ENCODE results near the gene SLC25A53. TPM values are rescaled to one million over a fixed set of nuclear protein-coding genes. Genes with fewer than 3 reads are reported as not detected.

Gene SLC25A53
- total RNA-seq, 4 donors from 2014 or later: 2.2 to 26.1 (median 13.2) TPM

- no peak for DNase-seq (ENCODE audit: low spot score in 2 of 2)
- 49 to 68% methylated on average over 2 of the region's 2 CpGs for WGBS, 2 donors
- H3K27ac ChIP-seq: no peak overlapping the region
These were observed 36.7 kb upstream of the SLC25A53 start for GRCh38 chrX:104193485-104193884.

GRCh38 chrX:104189837-104190236, 33.0 kb upstream of the SLC25A53 start:
- Histone ChIP-seq H3K4me3 (no peak overlapping the region), H3K27me3 (no peaks in the 10 kb centered on the region), H3K36me3 (peaks cover 0 to 45% (median 0%) of the 10 kb centered on the region in 3 donors), H3K9me3 (no peaks in the 10 kb centered on the region), H3K4me1 (no peaks in the 10 kb centered on the region), H3K27ac (no peak overlapping the region)
- 71 to 74% methylated on average over 4 to 5 of the region's 5 CpGs for WGBS, 2 donors
- no peak for TF ChIP-seq POLR2A (IDR thresholded peaks at IDR 0.05)
- no peak for TF ChIP-seq EP300 (IDR thresholded peaks at IDR 0.05)
- TF ChIP-seq CTCF (IDR thresholded peaks at IDR 0.05): no peak
- DNase-seq (ENCODE audit: low spot score in 2 of 2): no peak

More at GRCh38 chrX:104193485-104193884, 36.7 kb upstream of the SLC25A53 start:
- Histone ChIP-seq H3K27me3 (no peaks in the 10 kb centered on the region), H3K9me3 (no peaks in the 10 kb centered on the region), H3K36me3 (peaks cover 0 to 25% (median 0%) of the 10 kb centered on the region in 3 donors), H3K4me1 (no peaks in the 10 kb centered on the region), H3K4me3 (no peak overlapping the region)
- TF ChIP-seq POLR2A (IDR thresholded peaks at IDR 0.05) (no peak), EP300 (IDR thresholded peaks at IDR 0.05) (no peak), CTCF (IDR thresholded peaks at IDR 0.05) (no peak)

- peaks cover 0 to 45% (median 0%) of the 10 kb centered on the region in 3 donors for H3K36me3 ChIP-seq
- TF ChIP-seq CTCF (IDR thresholded peaks at IDR 0.05) (no peak), EP300 (IDR thresholded peaks at IDR 0.05) (no peak)
- no peaks in the 10 kb centered on the region for H3K27me3 ChIP-seq
- WGBS, 2 donors: 87 to 92% methylated on average over 6 to 8 of the region's 8 CpGs
- no peak overlapping the region for H3K4me3 ChIP-seq
- no peak overlapping the region for H3K27ac ChIP-seq
- H3K9me3 ChIP-seq: no peaks in the 10 kb centered on the region
- H3K4me1 ChIP-seq: no peaks in the 10 kb centered on the region
- no peak for DNase-seq (ENCODE audit: low spot score in 2 of 2)
These were observed 31.1 kb upstream of the SLC25A53 start for GRCh38 chrX:104187931-104188330.

- no peak overlapping the region for H3K4me3 ChIP-seq
- 97 to 98% methylated on average over 4 of the region's 4 CpGs for WGBS, 2 donors
- no peak overlapping the region for H3K27ac ChIP-seq
- TF ChIP-seq EP300 (IDR thresholded peaks at IDR 0.05): no peak
- peaks cover 0 to 25% (median 0%) of the 10 kb centered on the region in 3 donors for H3K36me3 ChIP-seq
- peaks cover 0 to under 1% (median 0%) of the 10 kb centered on the region in 4 donors for H3K9me3 ChIP-seq
- DNase-seq (ENCODE audit: low spot score in 2 of 2): no peak
- no peaks in the 10 kb centered on the region for H3K27me3 ChIP-seq
- H3K4me1 ChIP-seq: no peaks in the 10 kb centered on the region
These were observed 26.9 kb upstream of the SLC25A53 start for GRCh38 chrX:104183685-104184084.

GRCh38 chrX:104173841-104174240, 17.0 kb upstream of the SLC25A53 start:
- no peak for TF ChIP-seq CTCF (IDR thresholded peaks at IDR 0.05)
- H3K4me3 ChIP-seq: no peak overlapping the region
- peaks cover 0 to 7% of the 10 kb centered on the region in 2 donors for H3K27me3 ChIP-seq
- no peak for DNase-seq (ENCODE audit: low spot score in 2 of 2)
- H3K27ac ChIP-seq: no peak overlapping the region
- H3K36me3 ChIP-seq: peaks cover 0 to 11% (median 0%) of the 10 kb centered on the region in 3 donors
- WGBS, 2 donors: 78 to 90% methylated on average over 6 of the region's 6 CpGs
- peaks cover 0 to 5% (median 0%) of the 10 kb centered on the region in 4 donors for H3K9me3 ChIP-seq
- H3K4me1 ChIP-seq: peaks cover 0 to 7% (median 0%) of the 10 kb centered on the region in 4 donors

- TF ChIP-seq CTCF (IDR thresholded peaks at IDR 0.05): no peak
- TF ChIP-seq POLR2A (IDR thresholded peaks at IDR 0.05): no peak
- Histone ChIP-seq H3K27me3 (peaks cover 0 to 7% of the 10 kb centered on the region in 2 donors), H3K27ac (no peak overlapping the region), H3K36me3 (peaks cover 0 to under 1% (median 0%) of the 10 kb centered on the region in 3 donors), H3K4me3 (no peak overlapping the region), H3K4me1 (peaks cover 0 to 16% (median 2%) of the 10 kb centered on the region in 4 donors), H3K9me3 (no peaks in the 10 kb centered on the region)
- DNase-seq (ENCODE audit: low spot score in 2 of 2): no peak
- WGBS, 2 donors: 95 to 97% methylated on average over 2 of the region's 2 CpGs
These were observed 16.0 kb upstream of the SLC25A53 start for GRCh38 chrX:104172788-104173187.
